SK-N-SH treated with all-trans-retinoic acid at 6 μM for 48 hours (cell line): ENCODE data around the gene IMMP2L.

Source experiments
- ATAC-seq: fragments of 200-7000 bp; cut with Tn5 transposase; 3 replicates; pipeline ENCODE4 v1.9.1; 2020; ENCODE audit warnings: mild to moderate bottlenecking, moderate library complexity
- ARNTL ChIP-seq: fragments of 450-650 bp; formaldehyde crosslinking; IDR thresholded peaks from 2 replicates; pipeline ENCODE4 v1.5.0; 2020; ENCODE audit warnings: low read depth, mild to moderate bottlenecking, moderate library complexity, borderline replicate concordance
- BACH2 ChIP-seq: fragments of 250-450 bp; sonication (Bioruptor Pico); IDR thresholded peaks from 2 replicates; pipeline ENCODE4 v1.9.0; 2021; ENCODE audit warnings: mild to moderate bottlenecking, borderline replicate concordance
- CSDC2 ChIP-seq: fragments of 250-450 bp; sonication (Bioruptor Pico); IDR thresholded peaks from 2 replicates; pipeline ENCODE4 v1.5.0; 2020; ENCODE audit warnings: mild to moderate bottlenecking, moderate library complexity
- ESRRG ChIP-seq: fragments of 250-450 bp; sonication (Bioruptor Pico); IDR thresholded peaks from 2 replicates; pipeline ENCODE4 v1.6.1; 2021; ENCODE audit warnings: mild to moderate bottlenecking
- GLIS3 ChIP-seq: fragments of 250-450 bp; sonication (Bioruptor Pico); IDR thresholded peaks from 2 replicates; pipeline ENCODE4 v1.5.0; 2020; ENCODE audit warnings: mild to moderate bottlenecking, moderate library complexity
- ISL1 ChIP-seq: fragments of 250-450 bp; sonication (Bioruptor Pico); IDR thresholded peaks from 2 replicates; pipeline ENCODE4 v2.1.2; 2022; ENCODE audit warnings: mild to moderate bottlenecking, moderate library complexity
- OSR1 ChIP-seq: fragments of 250-450 bp; sonication (Bioruptor Pico); IDR thresholded peaks from 2 replicates; pipeline ENCODE4 v1.8.0; 2022; ENCODE audit warnings: moderate library complexity, mild to moderate bottlenecking, inconsistent platforms
- PPARA ChIP-seq: fragments of 250-450 bp; sonication (Bioruptor Pico); IDR thresholded peaks from 2 replicates; pipeline ENCODE4 v1.5.0; 2020; ENCODE audit warnings: mild to moderate bottlenecking, borderline replicate concordance
- RARB ChIP-seq: fragments of 250-450 bp; sonication (Bioruptor Pico); IDR thresholded peaks from 2 replicates; pipeline ENCODE4 v1.8.0; 2021; ENCODE audit warnings: mild to moderate bottlenecking, moderate library complexity
- SNAI2 ChIP-seq: fragments of 250-450 bp; sonication (Bioruptor Pico); IDR thresholded peaks from 2 replicates; pipeline ENCODE4 v1.5.0; 2020; ENCODE audit warnings: mild to moderate bottlenecking, moderate library complexity
- TCF4 ChIP-seq: fragments of 250-450 bp; sonication (Bioruptor Pico); IDR thresholded peaks from 2 replicates; pipeline ENCODE4 v1.8.0; 2021; ENCODE audit warnings: mild to moderate bottlenecking, moderate library complexity, borderline replicate concordance
- TOX ChIP-seq: fragments of 250-450 bp; sonication (Bioruptor Pico); IDR thresholded peaks from 2 replicates; pipeline ENCODE4 v1.8.0; 2021; ENCODE audit warnings: mild to moderate bottlenecking, moderate library complexity, borderline replicate concordance
- ZNF565 ChIP-seq: fragments of 450-650 bp; formaldehyde crosslinking; conservative IDR thresholded peaks from 2 replicates; pipeline ENCODE4 v1.5.0; 2020; ENCODE audit warnings: low read depth, mild to moderate bottlenecking, moderate library complexity
- ZNF8 ChIP-seq: fragments of 450-650 bp; formaldehyde crosslinking; IDR thresholded peaks from 2 replicates; pipeline ENCODE4 v1.5.0; 2020; ENCODE audit warnings: mild to moderate bottlenecking, moderate library complexity
- TF ChIP-seq, protein P1 (sequence below): fragments of 250-450 bp; sonication (Bioruptor Pico); IDR thresholded peaks from 2 replicates; pipeline ENCODE4 v1.8.0; 2021; ENCODE audit warnings: low read depth, mild to moderate bottlenecking, moderate library complexity, borderline replicate concordance
- TF ChIP-seq, protein P2 (sequence below): fragments of 250-450 bp; sonication (Bioruptor Pico); IDR thresholded peaks from 2 replicates; pipeline ENCODE4 v1.5.0; 2020; ENCODE audit warnings: mild to moderate bottlenecking, moderate library complexity
- TF ChIP-seq, protein P3 (sequence below): fragments of 250-450 bp; sonication (Bioruptor Pico); IDR thresholded peaks from 2 replicates; pipeline ENCODE4 v1.5.1; 2021; ENCODE audit warnings: mild to moderate bottlenecking, moderate library complexity
- TF ChIP-seq, protein P4 (sequence below): fragments of 250-450 bp; sonication (Bioruptor Pico); IDR thresholded peaks from 2 replicates; pipeline ENCODE4 v1.8.0; 2020; ENCODE audit warnings: mild to moderate bottlenecking, moderate library complexity, borderline replicate concordance
- TF ChIP-seq, protein P5 (sequence below): fragments of 250-450 bp; sonication (Bioruptor Pico); IDR thresholded peaks from 2 replicates; pipeline ENCODE4 v1.5.1; 2020; ENCODE audit warnings: low read depth, mild to moderate bottlenecking, moderate library complexity

Gene IMMP2L

DNA sequence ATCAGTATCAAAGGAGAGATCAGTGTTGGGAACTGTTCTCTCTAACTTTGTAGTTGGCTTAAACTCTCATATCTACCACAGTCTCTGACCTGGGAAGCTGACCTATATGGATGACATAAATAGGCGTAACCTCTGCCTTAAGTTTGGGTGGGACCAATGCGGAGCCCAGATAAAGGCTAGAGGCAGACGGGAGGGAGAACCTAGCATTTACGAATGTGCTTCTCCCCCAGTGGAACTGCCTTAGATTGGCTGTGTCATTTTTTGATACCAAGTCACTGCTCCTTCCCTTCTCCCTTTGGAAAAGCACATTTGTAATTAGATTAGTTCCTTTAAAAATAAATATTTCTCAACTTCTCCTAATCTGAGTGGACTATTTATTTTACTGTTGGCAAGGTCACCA is 495.0 kb downstream of the IMMP2L start:
- no peak for ATAC-seq
- TF ChIP-seq, protein P1, sequence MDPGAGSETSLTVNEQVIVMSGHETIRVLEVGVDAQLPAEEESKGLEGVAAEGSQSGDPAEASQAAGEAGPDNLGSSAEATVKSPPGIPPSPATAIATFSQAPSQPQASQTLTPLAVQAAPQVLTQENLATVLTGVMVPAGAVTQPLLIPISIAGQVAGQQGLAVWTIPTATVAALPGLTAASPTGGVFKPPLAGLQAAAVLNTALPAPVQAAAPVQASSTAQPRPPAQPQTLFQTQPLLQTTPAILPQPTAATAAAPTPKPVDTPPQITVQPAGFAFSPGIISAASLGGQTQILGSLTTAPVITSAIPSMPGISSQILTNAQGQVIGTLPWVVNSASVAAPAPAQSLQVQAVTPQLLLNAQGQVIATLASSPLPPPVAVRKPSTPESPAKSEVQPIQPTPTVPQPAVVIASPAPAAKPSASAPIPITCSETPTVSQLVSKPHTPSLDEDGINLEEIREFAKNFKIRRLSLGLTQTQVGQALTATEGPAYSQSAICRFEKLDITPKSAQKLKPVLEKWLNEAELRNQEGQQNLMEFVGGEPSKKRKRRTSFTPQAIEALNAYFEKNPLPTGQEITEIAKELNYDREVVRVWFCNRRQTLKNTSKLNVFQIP (CRISPR knock-in tag): no peak
- TF ChIP-seq GLIS3 (CRISPR knock-in tag) (no peak), ZNF565 (CRISPR knock-in tag) (no peak), TOX (CRISPR knock-in tag) (no peak), TCF4 (CRISPR knock-in tag) (no peak), OSR1 (CRISPR knock-in tag) (no peak), CSDC2 (CRISPR knock-in tag) (no peak), BACH2 (CRISPR knock-in tag) (no peak)

DNA sequence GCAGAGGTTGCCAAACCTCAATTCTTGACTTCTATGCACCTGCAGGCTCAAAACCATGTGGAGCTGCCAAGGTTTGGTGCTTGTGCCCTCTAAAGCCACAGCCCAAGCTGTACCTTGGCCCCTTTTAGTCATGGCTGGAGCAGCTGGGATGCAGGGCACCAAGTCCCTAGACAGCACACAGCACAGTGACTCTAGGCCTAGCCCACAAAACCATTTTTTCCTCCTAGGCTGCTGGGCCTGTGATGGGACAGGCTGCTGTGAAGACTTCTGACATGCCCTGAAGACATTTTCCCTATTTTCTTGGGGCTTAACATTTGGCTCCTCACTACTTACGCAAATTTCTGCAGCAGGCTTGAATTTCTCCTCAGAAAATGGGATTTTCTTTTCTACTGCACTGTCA is 499.1 kb downstream of the IMMP2L start:
- ATAC-seq: no peak
- TF ChIP-seq, protein P2, sequence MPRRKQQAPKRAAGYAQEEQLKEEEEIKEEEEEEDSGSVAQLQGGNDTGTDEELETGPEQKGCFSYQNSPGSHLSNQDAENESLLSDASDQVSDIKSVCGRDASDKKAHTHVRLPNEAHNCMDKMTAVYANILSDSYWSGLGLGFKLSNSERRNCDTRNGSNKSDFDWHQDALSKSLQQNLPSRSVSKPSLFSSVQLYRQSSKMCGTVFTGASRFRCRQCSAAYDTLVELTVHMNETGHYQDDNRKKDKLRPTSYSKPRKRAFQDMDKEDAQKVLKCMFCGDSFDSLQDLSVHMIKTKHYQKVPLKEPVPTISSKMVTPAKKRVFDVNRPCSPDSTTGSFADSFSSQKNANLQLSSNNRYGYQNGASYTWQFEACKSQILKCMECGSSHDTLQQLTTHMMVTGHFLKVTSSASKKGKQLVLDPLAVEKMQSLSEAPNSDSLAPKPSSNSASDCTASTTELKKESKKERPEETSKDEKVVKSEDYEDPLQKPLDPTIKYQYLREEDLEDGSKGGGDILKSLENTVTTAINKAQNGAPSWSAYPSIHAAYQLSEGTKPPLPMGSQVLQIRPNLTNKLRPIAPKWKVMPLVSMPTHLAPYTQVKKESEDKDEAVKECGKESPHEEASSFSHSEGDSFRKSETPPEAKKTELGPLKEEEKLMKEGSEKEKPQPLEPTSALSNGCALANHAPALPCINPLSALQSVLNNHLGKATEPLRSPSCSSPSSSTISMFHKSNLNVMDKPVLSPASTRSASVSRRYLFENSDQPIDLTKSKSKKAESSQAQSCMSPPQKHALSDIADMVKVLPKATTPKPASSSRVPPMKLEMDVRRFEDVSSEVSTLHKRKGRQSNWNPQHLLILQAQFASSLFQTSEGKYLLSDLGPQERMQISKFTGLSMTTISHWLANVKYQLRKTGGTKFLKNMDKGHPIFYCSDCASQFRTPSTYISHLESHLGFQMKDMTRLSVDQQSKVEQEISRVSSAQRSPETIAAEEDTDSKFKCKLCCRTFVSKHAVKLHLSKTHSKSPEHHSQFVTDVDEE (CRISPR knock-in tag): no peak
- TF ChIP-seq SNAI2: no peak
- TF ChIP-seq, protein P1 (CRISPR knock-in tag): no peak
- TF ChIP-seq, protein P3, sequence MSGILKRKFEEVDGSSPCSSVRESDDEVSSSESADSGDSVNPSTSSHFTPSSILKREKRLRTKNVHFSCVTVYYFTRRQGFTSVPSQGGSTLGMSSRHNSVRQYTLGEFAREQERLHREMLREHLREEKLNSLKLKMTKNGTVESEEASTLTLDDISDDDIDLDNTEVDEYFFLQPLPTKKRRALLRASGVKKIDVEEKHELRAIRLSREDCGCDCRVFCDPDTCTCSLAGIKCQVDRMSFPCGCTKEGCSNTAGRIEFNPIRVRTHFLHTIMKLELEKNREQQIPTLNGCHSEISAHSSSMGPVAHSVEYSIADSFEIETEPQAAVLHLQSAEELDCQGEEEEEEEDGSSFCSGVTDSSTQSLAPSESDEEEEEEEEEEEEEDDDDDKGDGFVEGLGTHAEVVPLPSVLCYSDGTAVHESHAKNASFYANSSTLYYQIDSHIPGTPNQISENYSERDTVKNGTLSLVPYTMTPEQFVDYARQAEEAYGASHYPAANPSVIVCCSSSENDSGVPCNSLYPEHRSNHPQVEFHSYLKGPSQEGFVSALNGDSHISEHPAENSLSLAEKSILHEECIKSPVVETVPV (CRISPR knock-in tag): no peak
- TF ChIP-seq, all 23 proteins: peak for 0

DNA sequence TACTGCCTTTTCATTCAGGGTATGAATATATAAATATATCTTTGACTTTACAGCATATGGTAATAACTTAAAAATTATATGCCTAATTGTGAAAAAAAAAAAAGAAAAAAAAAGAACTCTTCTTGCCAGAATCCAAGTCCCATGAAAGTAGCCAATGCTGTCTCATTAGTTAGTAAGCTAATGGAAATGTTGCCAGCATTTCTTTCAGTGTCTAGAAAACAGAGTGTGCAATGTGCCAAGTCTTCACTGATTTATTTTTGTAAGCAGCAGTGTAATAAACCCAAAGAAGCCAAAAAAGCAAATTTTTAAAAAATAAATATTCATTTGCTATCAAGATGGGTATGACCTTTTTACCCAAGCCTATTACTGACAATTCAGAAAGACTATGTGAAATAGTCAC is 502.5 kb downstream of the IMMP2L start:
- ATAC-seq: no peak
- TF ChIP-seq OSR1 (CRISPR knock-in tag): no peak
- TF ChIP-seq, protein P3 (CRISPR knock-in tag): no peak
- TF ChIP-seq, protein P1 (CRISPR knock-in tag): no peak
- TF ChIP-seq ZNF8 (CRISPR knock-in tag): no peak
- TF ChIP-seq RARB (CRISPR knock-in tag): no peak
- no peak for TF ChIP-seq ESRRG (CRISPR knock-in tag)
- TF ChIP-seq BACH2 (CRISPR knock-in tag): no peak
- no peak for TF ChIP-seq ISL1 (CRISPR knock-in tag)
- TF ChIP-seq CSDC2 (CRISPR knock-in tag): no peak
- TF ChIP-seq, protein P4, sequence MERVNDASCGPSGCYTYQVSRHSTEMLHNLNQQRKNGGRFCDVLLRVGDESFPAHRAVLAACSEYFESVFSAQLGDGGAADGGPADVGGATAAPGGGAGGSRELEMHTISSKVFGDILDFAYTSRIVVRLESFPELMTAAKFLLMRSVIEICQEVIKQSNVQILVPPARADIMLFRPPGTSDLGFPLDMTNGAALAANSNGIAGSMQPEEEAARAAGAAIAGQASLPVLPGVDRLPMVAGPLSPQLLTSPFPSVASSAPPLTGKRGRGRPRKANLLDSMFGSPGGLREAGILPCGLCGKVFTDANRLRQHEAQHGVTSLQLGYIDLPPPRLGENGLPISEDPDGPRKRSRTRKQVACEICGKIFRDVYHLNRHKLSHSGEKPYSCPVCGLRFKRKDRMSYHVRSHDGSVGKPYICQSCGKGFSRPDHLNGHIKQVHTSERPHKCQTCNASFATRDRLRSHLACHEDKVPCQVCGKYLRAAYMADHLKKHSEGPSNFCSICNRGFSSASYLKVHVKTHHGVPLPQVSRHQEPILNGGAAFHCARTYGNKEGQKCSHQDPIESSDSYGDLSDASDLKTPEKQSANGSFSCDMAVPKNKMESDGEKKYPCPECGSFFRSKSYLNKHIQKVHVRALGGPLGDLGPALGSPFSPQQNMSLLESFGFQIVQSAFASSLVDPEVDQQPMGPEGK (CRISPR knock-in tag): no peak
- no peak for TF ChIP-seq ZNF565 (CRISPR knock-in tag)
- no peak for TF ChIP-seq PPARA (CRISPR knock-in tag)
- TF ChIP-seq, protein P5, sequence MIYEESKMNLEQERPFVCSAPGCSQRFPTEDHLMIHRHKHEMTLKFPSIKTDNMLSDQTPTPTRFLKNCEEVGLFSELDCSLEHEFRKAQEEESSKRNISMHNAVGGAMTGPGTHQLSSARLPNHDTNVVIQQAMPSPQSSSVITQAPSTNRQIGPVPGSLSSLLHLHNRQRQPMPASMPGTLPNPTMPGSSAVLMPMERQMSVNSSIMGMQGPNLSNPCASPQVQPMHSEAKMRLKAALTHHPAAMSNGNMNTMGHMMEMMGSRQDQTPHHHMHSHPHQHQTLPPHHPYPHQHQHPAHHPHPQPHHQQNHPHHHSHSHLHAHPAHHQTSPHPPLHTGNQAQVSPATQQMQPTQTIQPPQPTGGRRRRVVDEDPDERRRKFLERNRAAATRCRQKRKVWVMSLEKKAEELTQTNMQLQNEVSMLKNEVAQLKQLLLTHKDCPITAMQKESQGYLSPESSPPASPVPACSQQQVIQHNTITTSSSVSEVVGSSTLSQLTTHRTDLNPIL (CRISPR knock-in tag): no peak
- TF ChIP-seq TOX (CRISPR knock-in tag): no peak
- TF ChIP-seq, protein P2 (CRISPR knock-in tag): no peak
- TF ChIP-seq TCF4 (CRISPR knock-in tag): no peak
- no peak for TF ChIP-seq ARNTL (CRISPR knock-in tag)
